DOHH2 (cell line): ENCODE measurements around the gene FBRSL1.

Experiments used
- CTCF ChIP-seq: fragments of 200-600 bp; sonication (generic); IDR thresholded peaks from one replicate; pipeline ENCODE4 v1.5.1; 2014; ENCODE audit warnings: antibody characterized with exemption, mild to moderate bottlenecking, low read depth, low read length; ENCODE audit not compliant: poor library complexity, severe bottlenecking
- EZH2phosphoT487 ChIP-seq: fragments of 200-600 bp; sonication (generic); IDR thresholded peaks from 2 replicates; pipeline ENCODE4 v1.6.1; 2017; ENCODE audit warnings: borderline replicate concordance, mild to moderate bottlenecking, antibody characterized with exemption, low read length, moderate library complexity, mixed read lengths

DNA sequence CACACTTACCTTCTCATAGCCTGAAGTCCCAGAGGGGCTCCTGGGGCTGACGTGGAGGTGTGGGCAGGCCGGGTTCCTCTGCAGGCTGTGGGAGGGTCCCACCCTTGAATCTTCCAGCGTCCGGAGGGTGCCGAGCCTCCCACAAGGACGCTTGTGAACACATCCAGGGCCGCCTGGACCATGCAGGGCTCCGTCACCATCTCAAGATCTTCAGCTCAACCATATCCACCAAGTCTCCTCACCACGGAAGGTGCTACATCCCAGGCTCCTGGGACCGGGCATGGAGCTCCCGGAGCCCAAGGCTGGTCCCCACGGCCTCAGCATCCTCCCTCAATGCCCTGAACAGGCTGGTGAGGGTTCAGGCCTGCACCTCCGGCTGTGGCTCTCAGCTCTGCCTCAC is 10.7 kb upstream of the FBRSL1 start:
- TF ChIP-seq CTCF: no peak
- no peak for TF ChIP-seq EZH2phosphoT487
